HTERT RPE-1 (cell line): Measurements from ENCODE around the gene MGAT4C.

ENCODE experiments used
- in situ Hi-C: fragments of 300-500 bp; cut with MboI; formaldehyde crosslinking; loops from 4 replicates; pipeline ENCODE4 v1.14.3; 2020; ENCODE audit warnings: low sequenced_read_pairs

The MGAT4C gene

DNA sequence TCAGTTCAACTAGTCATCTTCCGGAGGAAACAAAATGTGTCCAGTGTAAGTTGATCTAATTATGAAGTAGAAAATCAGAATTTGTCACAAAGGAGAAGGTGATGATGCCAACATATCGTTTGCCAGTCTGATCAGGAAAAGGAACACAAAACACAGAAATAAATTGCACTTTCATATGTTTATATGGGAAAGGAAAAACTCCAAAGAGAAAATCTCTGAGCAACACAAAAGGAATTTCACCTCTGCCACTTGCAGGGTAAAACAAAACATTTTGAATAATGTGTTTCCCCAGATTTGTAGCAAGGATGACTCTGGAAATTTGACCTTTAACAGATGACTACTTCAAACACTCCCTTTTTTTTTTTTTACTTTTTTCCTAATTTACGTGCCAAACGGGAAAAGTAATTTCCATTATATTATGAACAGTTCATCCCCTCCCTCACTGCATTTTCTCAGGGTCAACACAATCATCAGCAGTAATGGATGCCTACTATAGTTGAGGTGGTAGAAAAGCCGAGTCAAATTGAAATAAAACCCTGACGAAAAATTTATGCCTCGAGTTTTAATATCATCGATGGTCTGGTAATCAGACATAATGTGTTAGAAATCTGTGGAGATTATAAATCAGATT is 25.6 kb downstream of the MGAT4C start:
- in situ Hi-C loops: no loop called here

DNA sequence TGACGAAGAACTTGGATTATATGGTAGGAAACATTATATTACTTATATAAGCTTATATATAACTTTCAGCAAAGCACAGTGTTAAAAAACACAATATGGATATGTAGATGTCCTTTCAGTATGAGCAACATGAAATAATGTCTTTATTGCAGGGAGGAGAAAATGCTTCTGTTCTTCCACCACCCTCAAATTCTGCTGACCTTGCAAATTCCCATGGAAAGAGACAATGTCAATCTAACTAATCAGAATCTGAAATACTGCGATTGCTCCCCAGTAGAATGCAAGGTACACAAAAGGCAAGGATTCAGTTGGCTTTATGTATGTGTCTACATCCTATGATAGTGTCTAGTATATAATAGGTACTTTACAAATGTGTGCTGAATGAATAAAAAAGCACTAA is 26.4 kb downstream of the MGAT4C start:
- in situ Hi-C loops: no loop called here

GRCh38 chr12:86228656-86229055 is 27.5 kb downstream of the MGAT4C start:
- in situ Hi-C loops: no loop called here

GRCh38 chr12:86226481-86226880 is 29.7 kb downstream of the MGAT4C start:
- in situ Hi-C loops: no loop called here

DNA sequence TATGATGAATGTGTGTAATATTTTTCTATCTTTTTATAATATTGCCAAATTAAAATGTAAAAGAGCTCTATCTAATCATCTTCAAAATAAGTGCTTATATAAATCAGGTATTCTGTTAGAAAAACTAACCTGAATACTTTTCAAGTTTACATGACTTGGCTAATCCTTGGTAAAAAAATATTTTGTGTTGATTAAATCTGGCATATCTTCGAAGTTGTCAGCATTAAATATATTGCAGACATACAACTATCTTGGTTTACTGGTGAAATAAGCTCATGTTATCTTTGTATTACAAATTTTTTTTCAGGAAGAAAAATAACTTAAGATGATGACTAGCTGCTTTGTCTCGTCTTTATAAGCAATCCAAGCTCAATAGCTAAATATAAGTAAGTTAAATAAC is 39.6 kb downstream of the MGAT4C start:
- in situ Hi-C loops: no loop called here

- in situ Hi-C loops: no loop called here
Measured at GRCh38 chr12:86213012-86213411, 43.2 kb downstream of the MGAT4C start.

GRCh38 chr12:86198696-86199444 is 57.3 kb downstream of the MGAT4C start:
- in situ Hi-C loops: no loop called here

- in situ Hi-C loops: no loop called here
Measured at GRCh38 chr12:86196465-86196864, 59.7 kb downstream of the MGAT4C start.

DNA sequence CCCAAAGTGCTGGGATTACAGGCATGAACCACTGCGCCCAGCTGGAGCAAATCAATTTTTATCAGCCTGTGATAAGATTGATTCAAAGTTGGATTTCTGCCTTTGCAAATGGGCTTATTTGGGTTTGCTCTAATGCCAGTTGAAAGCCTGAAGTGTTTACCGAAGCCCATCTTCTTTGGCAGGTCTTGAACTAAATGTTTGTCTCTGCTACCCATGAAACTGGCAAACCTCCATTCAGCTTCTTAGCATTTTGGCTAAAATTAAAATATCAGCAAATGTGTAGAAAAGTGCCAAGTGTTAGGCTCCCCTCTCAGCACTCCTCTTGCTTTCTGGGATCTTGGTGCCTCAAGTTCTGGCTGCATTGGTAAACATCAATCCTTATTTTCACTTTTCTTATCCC is 61.5 kb downstream of the MGAT4C start:
- in situ Hi-C loops: no loop called here

DNA sequence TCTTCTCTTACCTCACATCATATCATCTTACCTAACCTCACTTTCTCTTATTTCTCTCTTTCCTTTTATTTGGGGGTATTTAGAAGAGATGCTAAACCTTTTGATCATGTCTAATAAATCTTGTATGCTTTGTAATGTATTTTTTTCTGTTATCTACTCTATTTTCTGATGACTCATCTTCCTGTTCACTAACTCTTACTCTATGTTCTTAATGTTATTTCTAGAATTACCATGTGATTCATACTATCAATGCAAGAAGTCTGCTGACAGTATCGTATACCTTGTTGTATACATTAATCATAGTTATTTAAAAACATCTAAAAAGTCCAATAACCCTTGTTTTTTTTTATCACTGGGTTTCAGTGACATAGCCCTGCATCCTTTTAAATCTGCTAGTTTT is 62.3 kb downstream of the MGAT4C start:
- in situ Hi-C loops: no loop called here

DNA sequence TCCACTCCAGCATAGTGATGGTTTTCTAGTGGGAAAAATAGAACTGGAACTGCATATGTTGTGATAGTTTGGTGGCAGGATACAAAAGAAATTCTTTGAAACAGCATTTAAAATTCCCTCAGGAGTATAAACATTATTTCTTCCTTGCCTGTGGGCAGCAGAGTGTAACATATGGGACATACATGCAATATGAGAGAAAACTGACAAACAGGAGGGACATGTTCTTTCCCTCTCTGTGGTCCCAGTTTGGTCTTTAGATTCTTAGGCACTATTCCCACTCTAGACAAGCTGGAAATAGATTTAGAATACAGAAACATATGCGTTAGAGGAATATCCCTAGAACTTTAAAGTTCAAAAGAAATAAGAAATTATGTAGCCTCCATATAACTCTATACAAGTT is 68.0 kb downstream of the MGAT4C start:
- in situ Hi-C loops: no loop called here

DNA sequence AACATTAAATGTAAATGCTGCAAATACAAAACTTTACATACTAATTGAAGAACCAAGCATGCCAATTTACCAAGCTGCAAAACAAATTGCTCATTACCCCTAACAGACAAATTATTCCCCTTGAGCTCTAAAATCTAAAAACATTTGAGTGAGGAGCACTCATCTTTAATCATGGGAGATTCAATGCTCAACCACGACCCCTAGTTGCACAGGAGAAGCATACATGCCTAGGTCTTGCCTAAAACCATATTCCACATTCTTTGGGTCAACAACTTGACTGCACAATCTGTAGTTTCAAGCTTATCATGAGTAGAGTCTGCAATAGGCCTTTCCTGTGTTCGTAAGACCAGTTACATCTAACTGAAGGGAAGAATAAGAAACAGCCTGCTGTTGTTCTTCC is 69.7 kb downstream of the MGAT4C start:
- in situ Hi-C loops: no loop called here

DNA sequence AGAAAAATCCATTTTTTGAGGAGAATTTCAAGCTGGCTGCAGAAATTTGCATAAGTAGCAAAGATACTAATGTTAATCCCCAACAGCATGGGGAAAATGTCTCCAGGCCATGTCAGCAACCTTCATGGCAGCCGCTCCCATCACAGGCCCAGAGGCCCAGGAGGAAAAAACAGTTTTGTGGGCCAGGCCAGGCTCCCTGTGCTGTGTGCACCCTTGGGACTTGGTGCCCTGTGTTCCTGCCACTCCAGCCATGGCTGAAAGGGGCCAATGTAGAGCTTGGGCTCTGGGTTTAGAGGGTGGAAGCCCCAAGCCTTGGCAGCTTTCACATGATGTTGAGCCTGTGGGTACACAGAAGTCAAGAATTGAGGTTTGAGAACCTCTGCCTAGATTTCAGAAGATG is 76.3 kb downstream of the MGAT4C start:
- in situ Hi-C loops: no loop called here

DNA sequence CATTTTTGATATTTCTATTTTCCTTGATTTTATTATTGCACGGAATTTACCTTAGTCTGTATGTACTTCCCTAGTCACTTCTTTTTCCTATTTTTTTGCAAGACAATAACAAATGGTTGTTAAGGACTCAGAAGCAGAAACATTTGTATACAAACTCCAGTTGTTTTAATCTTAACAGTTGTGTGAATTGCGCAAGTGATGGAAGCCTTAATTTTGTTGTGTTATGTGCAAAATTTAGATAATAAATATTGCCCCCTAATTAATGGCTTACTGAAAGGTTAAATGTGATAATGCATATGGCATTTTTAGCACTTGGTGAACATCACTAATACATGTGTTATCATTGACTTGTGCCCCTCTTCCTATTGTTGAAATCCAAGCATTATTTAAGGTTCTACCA is 82.0 kb downstream of the MGAT4C start:
- in situ Hi-C loops: no loop called here

DNA sequence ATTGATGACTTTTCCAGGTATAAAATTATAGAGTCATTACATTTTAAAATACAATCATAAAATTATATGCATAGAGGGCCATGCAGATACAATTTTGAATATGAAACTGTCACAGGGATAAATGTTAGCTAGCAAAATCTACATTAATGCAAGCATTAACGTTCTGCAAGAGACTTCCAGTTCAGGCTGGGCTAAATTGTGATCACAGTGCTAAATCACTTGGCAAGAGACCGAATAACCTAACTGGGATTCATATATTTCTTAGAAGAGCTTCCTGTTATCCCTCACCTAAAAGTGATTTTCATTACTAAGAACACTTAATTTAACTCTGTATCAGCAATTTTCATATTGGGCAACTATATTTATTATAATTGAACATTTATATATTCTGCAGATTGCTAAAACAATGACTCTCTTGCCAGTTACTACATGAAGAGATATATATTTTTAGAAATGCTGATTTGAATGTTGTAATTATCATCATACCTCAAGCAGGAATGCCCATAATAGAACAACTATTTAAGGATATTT is 83.2 kb downstream of the MGAT4C start:
- in situ Hi-C loops: no loop called here

DNA sequence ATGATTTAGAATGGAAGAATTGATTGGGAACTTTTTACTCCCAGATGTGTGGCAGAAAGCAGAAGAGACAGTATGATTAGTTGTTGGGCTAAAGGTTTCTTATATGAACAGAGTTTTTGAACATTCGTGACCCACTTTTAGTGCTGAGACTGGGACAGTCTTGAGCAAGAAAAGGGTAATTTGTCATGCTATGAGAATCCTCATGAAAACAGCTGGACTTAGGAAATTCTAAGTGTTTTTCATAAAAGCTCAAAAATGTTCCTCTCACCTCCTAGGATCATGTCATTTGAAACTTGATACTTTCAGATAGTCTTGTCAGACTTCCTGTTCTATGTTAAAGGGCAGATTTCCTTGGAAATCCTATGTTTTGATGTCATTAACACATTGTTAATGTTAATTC is 86.1 kb downstream of the MGAT4C start:
- in situ Hi-C loops: no loop called here

DNA sequence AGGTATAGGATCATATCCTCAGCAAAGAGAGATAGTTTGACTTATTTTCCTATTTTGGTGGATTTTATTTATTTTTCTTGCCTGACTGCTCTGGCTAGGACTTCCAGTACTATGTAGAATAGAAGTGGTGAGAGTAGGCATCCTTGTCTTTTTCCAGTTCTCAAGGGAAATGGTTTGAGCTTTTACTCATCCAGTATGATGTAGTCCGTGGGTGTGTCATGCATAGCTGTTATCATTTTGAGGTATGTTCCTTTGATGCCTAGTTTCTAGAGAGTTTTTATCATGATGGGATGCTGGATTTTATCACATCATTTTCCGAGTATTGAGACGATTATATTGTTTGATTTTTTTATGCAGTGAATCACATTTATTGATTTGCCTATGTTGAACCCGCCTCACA is 97.2 kb downstream of the MGAT4C start:
- in situ Hi-C loops: no loop called here

DNA sequence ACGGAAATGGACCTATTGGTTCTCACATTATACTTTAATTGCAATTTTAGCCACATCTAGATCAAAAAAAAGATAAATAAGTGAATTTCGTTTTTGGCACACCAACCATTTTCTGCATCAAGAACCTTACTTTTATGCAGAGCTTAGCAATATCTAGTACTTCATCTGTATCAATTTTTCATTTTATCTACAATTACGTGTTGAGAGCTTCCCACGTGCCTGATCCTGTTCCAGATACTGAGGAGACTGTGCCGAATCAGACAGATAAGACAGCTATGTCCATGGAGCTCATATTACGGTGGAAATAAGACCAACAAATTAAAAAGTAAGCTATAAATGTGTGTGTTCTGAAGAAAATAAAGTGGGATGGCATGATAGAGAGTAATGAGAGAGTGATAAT is 101.6 kb downstream of the MGAT4C start:
- in situ Hi-C loops: no loop called here

GRCh38 chr12:86148612-86149011 is 107.6 kb downstream of the MGAT4C start:
- in situ Hi-C loops: no loop called here

DNA sequence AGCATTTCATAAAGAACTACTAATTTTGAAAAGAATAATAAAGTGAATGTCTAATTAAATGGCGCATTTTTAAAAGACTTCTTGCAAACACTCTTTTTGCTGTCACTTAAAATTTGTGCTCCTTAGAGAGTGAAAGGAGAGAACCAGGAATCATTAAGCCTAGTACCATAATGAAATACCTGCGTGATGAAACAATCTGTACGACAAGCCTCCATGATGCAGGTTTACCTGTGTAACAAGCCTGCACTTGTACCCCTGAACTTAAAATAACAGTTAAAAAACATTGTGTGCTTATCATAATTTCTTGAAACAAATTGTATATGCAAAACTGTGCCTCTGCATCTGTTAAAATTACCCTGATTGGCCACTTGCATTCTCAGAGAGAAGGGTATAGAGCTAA is 108.1 kb downstream of the MGAT4C start:
- in situ Hi-C loops: no loop called here

GRCh38 chr12:86145156-86145555 is 111.0 kb downstream of the MGAT4C start:
- in situ Hi-C loops: no loop called here

- in situ Hi-C loops: no loop called here
Measured at GRCh38 chr12:86143162-86143561, 113.0 kb downstream of the MGAT4C start.

DNA sequence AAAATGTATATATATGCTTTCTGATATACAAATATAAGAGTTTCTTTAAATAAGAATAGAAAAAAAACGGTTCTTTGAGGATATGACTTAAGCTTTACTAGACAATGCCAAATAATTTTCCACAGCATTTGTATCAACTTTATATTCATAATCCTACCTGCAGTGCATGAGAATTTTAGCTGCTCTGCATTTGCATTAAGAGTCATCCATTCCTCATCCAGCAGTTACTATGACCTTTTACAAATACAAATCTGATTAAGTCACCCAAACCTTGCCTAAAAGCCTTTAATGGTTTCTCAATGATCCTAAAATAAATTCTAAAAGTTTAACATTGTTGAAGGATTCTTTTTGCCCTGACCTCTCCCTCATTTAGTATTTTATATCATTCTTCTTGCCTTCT is 116.5 kb downstream of the MGAT4C start:
- in situ Hi-C loops: no loop called here
